C4-2B (cell line): Measurements from ENCODE around the gene RSAD2.

Experiments
- H3K27ac ChIP-seq: fragments of 450-650 bp; 2 replicates; pipeline ENCODE4 v1.5.1; 2017
- ZFX ChIP-seq: fragments of 450-650 bp; IDR thresholded peaks from 2 replicates; pipeline ENCODE4 v1.6.1; 2017
- TF ChIP-seq, protein P1 (sequence below): fragments of 450-650 bp; conservative IDR thresholded peaks from 2 replicates; pipeline ENCODE4 v1.5.1; 2017; ENCODE audit warnings: mild to moderate bottlenecking

RSAD2 gene

DNA sequence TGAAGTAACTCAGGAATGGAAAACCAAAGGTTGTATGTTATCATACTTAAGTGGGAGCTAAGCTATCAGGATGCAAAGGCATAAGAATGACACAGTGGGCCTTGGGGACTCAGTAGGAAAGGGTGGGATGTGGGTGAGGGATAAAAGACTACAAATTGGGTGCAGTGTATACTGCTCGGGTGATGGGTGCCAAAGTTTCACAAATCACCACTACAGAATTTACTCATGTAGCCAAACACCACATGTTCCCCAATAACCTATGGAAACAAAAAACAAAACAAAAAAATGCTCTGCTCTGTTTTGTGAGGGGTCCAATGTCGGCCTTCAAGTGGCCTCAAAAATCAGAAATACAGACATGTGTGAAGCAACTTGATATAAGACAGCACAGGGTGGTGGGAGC, 30.7 kb downstream of the RSAD2 start:
- TF ChIP-seq ZFX, result no peak
- TF ChIP-seq, protein P1, sequence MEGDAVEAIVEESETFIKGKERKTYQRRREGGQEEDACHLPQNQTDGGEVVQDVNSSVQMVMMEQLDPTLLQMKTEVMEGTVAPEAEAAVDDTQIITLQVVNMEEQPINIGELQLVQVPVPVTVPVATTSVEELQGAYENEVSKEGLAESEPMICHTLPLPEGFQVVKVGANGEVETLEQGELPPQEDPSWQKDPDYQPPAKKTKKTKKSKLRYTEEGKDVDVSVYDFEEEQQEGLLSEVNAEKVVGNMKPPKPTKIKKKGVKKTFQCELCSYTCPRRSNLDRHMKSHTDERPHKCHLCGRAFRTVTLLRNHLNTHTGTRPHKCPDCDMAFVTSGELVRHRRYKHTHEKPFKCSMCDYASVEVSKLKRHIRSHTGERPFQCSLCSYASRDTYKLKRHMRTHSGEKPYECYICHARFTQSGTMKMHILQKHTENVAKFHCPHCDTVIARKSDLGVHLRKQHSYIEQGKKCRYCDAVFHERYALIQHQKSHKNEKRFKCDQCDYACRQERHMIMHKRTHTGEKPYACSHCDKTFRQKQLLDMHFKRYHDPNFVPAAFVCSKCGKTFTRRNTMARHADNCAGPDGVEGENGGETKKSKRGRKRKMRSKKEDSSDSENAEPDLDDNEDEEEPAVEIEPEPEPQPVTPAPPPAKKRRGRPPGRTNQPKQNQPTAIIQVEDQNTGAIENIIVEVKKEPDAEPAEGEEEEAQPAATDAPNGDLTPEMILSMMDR, result no peak
- no peak overlapping the region for H3K27ac ChIP-seq

DNA sequence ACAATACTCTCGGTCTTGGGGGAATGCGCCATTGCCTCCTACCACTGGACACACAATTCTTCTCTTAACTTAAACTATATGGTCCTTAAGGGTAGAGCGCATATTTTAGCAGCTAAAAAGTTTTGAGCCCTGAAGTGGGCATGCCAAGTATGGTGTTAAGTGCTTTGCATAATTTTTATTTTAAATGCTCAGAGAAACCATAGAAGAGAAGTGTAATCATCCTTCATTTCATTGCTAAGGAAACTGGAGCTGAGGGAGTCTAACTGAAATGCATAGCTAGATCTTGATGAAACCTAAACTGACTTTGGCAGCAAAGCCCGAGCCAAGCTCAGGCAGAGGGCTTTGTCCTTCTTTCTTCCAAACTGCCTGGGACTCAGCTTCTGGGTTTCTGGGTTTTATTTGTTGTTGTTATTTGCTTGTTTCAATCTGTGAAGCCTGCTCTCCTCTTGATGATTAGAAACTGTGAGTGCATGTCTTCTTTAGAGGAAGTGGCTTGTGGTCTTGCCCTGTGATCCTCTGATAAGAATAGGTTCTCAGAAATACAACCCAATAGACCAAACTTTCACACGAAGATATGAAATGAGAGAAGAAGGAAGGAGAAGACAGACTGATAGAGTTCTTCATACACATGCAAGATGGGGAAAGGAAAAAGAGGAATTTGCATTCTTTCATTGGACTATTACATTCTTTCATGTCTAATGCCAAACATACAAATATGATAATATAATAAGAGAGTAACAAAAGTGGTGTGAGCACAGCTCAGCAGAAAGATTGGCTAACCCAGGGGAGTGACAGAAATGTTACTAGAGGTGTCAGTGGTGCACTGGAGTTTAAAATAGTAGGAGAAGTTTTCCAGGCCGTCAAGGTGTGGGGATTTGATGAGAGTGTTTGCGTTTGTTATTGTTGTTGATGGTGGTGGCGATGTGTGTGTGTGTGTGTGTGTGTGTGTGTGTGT, 32.1 kb downstream of the RSAD2 start:
- no peak overlapping the region for H3K27ac ChIP-seq
- TF ChIP-seq, protein P1, result no peak
- TF ChIP-seq ZFX, result no peak

- H3K27ac ChIP-seq, result no peak overlapping the region
- TF ChIP-seq, protein P1, result no peak
- no peak for TF ChIP-seq ZFX
Measured at GRCh38 chr2:6911721-6912120, 34.1 kb downstream of the RSAD2 start.

GRCh38 chr2:6913415-6914157, 36.0 kb downstream of the RSAD2 start:
- TF ChIP-seq, protein P1, result no peak
- no peak for TF ChIP-seq ZFX
- no peak overlapping the region for H3K27ac ChIP-seq

GRCh38 chr2:6914828-6915227, 37.3 kb downstream of the RSAD2 start:
- TF ChIP-seq, protein P1, result no peak
- no peak for TF ChIP-seq ZFX
- H3K27ac ChIP-seq, result no peak overlapping the region

DNA sequence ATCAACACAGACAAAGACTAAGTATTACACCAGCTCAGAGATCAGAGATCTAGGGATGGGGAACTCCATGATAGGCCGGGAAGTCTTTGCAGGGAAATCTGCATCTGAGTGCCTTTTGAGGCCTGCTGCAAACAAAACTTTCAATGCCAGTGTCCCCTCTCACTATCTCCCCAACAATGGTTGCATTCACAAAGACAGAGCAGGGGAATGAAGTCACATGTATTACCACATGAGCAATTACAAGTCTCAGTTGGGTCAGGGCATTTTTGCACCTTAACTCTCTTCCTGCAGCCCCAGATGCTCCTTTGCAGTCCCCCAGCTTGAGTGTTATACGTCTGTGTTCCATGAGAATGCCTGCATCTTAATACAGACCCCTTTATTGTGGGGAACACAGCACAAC, 37.8 kb downstream of the RSAD2 start:
- no peak overlapping the region for H3K27ac ChIP-seq
- TF ChIP-seq ZFX, result no peak
- TF ChIP-seq, protein P1, result no peak

- TF ChIP-seq, protein P1, result no peak
- TF ChIP-seq ZFX, result no peak
- no peak overlapping the region for H3K27ac ChIP-seq
Measured at GRCh38 chr2:6916224-6916623, 38.6 kb downstream of the RSAD2 start.
